ENCODE data around the gene KLHL40. TPM values are rescaled to one million over a fixed set of nuclear protein-coding genes. Genes with fewer than 3 reads are reported as not detected.

KLHL40 gene
- total and polyA plus RNA-seq, 2 experiments from 2014 or later: not detected

GRCh38 chr3:42639192-42639591, 46.1 kb upstream of the KLHL40 start:
- Histone ChIP-seq H3K4me3 (no peak overlapping the region), H2AFZ (no peak overlapping the region), H3K9me3 (ENCODE audit: low read depth) (no peaks in the 10 kb centered on the region), H3K9me2 (replicated peaks; ENCODE audit: insufficient read depth) (no peaks in the 10 kb centered on the region), H4K20me1 (ENCODE audit: insufficient read depth, poor library complexity, severe bottlenecking) (no peaks in the 10 kb centered on the region), H3K27me3 (no peaks in the 10 kb centered on the region), H3K36me3 (replicated peaks; ENCODE audit: insufficient read depth, low read depth) (peaks cover 4% of the 10 kb centered on the region), H3K4me1 (ENCODE audit: insufficient read depth) (no peaks in the 10 kb centered on the region), H3K79me2 (peaks cover 15% of the 10 kb centered on the region), H3K27ac (no peak overlapping the region), H3K4me2 (no peak overlapping the region)
- no peak for TF ChIP-seq EZH2phosphoT487 (IDR thresholded peaks at IDR 0.05; ENCODE audit: low read depth, severe bottlenecking, unreplicated experiment)
- TF ChIP-seq EZH2 (IDR thresholded peaks at IDR 0.05; ENCODE audit: borderline replicate concordance): no peak
- TF ChIP-seq CTCF (IDR thresholded peaks at IDR 0.05; ENCODE audit: poor library complexity): no peak
- 95% methylated on average over 6 of the region's 6 CpGs for WGBS (ENCODE audit: low lambda C conversion rate, missing lambda C conversion rate)
- DNase-seq (ENCODE audit: low spot score): no peak

- no peak overlapping the region for H3K27ac ChIP-seq
- no peaks in the 10 kb centered on the region for H3K9me3 ChIP-seq (ENCODE audit: low read depth)
- no peak overlapping the region for H3K4me3 ChIP-seq
- no peaks in the 10 kb centered on the region for H3K9me2 ChIP-seq (replicated peaks; ENCODE audit: insufficient read depth)
- no peak overlapping the region for H3K4me2 ChIP-seq
- no peaks in the 10 kb centered on the region for H4K20me1 ChIP-seq (ENCODE audit: insufficient read depth, poor library complexity, severe bottlenecking)
- peaks cover 15% of the 10 kb centered on the region for H3K79me2 ChIP-seq
- H3K36me3 ChIP-seq (replicated peaks; ENCODE audit: insufficient read depth, low read depth): peaks cover 4% of the 10 kb centered on the region
- no peak overlapping the region for H2AFZ ChIP-seq
- H3K27me3 ChIP-seq: no peaks in the 10 kb centered on the region
- no peak for TF ChIP-seq CTCF (IDR thresholded peaks at IDR 0.05; ENCODE audit: poor library complexity)
- no peaks in the 10 kb centered on the region for H3K4me1 ChIP-seq (ENCODE audit: insufficient read depth)
- DNase-seq (ENCODE audit: low spot score): no peak
Measured at GRCh38 chr3:42640129-42640528, 45.2 kb upstream of the KLHL40 start.

DNA sequence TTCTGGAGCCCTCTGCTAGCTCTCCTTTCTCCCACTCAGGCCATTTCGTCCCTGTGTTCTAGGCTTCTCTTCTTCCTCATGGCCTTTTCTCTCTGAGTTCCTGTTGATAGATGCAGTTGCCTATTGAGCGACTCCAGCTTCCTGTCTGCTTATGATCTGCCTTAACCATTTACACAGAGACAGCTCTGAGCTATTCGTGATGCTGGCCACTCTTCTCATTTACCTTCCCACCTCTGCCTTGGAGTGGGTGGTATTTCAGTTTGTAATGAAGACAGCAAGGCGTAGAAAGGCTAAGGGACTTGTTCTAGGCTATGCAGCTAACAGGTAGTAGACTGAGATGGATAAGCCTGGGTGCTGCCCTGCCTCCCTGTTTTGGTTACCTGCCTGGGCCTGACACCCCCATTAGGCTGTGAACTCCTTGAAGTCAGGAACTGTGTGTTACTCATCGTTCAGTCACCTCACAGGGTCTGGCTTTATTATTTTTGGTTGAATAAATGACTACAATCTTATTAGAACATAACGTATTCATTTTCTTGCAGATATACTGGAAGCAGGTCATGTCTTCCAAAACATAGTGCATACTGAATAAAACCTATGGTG, 44.5 kb upstream of the KLHL40 start:
- Histone ChIP-seq H2AFZ (no peak overlapping the region), H3K27me3 (no peaks in the 10 kb centered on the region), H3K4me3 (no peak overlapping the region), H3K4me2 (no peak overlapping the region), H3K27ac (no peak overlapping the region), H3K79me2 (peaks cover 15% of the 10 kb centered on the region), H3K9me3 (ENCODE audit: low read depth) (no peaks in the 10 kb centered on the region), H4K20me1 (ENCODE audit: insufficient read depth, poor library complexity, severe bottlenecking) (no peaks in the 10 kb centered on the region), H3K36me3 (replicated peaks; ENCODE audit: insufficient read depth, low read depth) (peaks cover 4% of the 10 kb centered on the region), H3K4me1 (ENCODE audit: insufficient read depth) (no peaks in the 10 kb centered on the region), H3K9me2 (replicated peaks; ENCODE audit: insufficient read depth) (no peaks in the 10 kb centered on the region)
- 89% methylated on average over 6 of the region's 6 CpGs for WGBS (ENCODE audit: low lambda C conversion rate, missing lambda C conversion rate)
- no peak for TF ChIP-seq EZH2phosphoT487 (IDR thresholded peaks at IDR 0.05; ENCODE audit: low read depth, severe bottlenecking, unreplicated experiment)
- TF ChIP-seq EZH2 (IDR thresholded peaks at IDR 0.05; ENCODE audit: borderline replicate concordance): no peak
- TF ChIP-seq CTCF (IDR thresholded peaks at IDR 0.05; ENCODE audit: poor library complexity): no peak
- no peak for DNase-seq (ENCODE audit: low spot score)
